HG03571 (cell line): ENCODE data around the gene HSD17B1.
A peak's percentile ranks its signal among the peaks of the same experiment; 100 is the strongest.
"Not testable (repeated sequence)": the region's sequence is repeated elsewhere in the genome, so short reads cannot be mapped to it uniquely, and the experiment has no call there.

Experiments used
- ATAC-seq: cut with Tn5 transposase; IDR thresholded peaks from one replicate; pipeline ENCODE4 v1.9.1; 2021; ENCODE audit not compliant: unreplicated experiment

Gene HSD17B1

GRCh38 chr17:42545755-42546505 is 6.8 kb upstream of the HSD17B1 start:
- not testable (repeated sequence) for ATAC-seq

GRCh38 chr17:42547001-42547461 is 5.7 kb upstream of the HSD17B1 start:
- no peak for ATAC-seq

DNA sequence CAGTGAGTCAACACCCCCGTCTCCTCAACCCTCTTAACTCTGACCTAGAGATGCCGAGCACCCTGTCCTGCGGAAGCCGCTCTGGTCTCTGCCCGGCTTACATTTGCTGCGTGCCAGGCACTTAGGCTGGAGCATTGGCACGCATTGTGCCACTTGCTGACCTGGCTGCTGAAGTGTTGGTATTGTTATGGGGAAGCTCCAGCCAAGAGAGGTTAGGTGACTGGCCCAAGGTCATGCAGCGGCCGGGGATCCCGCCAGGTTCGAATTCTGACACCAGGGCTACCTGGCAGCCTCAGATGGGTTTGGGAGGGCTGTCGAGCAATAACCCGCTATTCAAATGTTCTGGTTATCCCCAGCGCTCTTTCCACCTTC is 5.0 kb upstream of the HSD17B1 start:
- ATAC-seq = no peak

- ATAC-seq = peak; percentile 63
Measured at GRCh38 chr17:42548070-42548837, 4.5 kb upstream of the HSD17B1 start.

DNA sequence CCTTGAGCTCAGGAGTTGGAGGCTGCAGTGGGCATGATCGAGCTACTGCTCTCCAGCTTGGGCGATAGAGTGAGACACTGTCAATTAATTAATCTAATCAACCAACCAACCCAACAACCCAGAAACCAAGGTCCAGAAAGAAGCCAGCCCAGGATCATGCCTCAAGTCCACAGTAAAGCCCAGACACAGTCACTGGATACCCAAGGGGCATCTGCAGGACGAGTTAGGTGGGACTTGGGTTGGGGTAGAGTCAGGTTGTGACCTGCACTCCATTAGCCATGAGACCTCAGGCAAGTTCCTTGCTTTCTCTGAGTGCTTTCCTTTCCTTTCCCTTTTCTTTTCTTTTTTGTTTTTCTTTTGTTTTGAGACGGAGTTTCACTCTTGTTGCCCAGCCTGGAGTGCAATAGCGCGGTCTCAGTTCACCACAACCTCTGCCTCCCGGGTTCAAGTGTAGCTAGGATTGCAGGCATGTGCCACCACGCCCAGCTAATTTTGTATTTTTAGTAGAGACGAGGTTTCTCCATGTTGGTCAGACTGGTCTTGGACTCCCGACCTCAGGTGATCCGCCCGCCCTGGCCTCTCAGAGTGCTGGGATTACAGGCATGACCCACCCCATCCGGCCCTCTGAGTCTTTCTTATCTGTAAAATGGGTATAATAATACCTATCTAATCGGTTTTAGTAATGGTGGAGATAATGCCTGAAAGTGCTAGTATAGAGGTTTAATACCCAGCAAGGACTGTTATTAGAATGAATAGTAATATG is 3.5 kb upstream of the HSD17B1 start:
- ATAC-seq = no peak

GRCh38 chr17:42553161-42553818 is 567 bp downstream of the HSD17B1 start:
- ATAC-seq = no peak

- ATAC-seq = no peak
Measured at GRCh38 chr17:42553866-42554249, 1.1 kb downstream of the HSD17B1 start.

DNA sequence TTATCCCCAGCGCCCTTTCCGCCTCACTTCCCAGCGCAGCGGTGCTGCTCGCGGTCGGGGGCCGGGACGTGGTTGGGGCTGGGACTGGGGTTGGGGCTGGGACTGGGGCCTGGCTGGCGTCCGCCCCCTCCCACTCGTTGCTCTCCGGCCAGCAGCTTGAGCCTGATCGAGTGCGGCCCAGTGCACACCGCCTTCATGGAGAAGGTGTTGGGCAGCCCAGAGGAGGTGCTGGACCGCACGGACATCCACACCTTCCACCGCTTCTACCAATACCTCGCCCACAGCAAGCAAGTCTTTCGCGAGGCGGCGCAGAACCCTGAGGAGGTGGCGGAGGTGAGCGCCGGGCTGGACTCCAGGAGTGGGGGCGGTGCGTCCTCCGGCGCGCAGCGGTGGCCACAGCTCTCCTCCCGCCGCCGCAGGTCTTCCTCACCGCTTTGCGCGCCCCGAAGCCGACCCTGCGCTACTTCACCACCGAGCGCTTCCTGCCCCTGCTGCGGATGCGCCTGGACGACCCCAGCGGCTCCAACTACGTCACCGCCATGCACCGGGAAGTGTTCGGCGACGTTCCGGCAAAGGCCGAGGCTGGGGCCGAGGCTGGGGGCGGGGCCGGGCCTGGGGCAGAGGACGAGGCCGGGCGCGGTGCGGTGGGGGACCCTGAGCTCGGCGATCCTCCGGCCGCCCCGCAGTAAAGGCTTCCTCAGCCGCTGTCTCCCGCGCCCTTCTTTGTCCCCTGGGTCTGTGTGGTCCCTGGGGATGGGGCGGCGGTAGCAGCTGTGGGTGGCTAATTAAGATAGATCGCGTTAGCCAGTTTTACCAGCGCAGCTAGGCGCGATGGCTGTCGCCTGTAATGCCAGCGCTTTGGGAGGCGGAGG is 1.8 kb downstream of the HSD17B1 start:
- peak; percentile 77 for ATAC-seq

DNA sequence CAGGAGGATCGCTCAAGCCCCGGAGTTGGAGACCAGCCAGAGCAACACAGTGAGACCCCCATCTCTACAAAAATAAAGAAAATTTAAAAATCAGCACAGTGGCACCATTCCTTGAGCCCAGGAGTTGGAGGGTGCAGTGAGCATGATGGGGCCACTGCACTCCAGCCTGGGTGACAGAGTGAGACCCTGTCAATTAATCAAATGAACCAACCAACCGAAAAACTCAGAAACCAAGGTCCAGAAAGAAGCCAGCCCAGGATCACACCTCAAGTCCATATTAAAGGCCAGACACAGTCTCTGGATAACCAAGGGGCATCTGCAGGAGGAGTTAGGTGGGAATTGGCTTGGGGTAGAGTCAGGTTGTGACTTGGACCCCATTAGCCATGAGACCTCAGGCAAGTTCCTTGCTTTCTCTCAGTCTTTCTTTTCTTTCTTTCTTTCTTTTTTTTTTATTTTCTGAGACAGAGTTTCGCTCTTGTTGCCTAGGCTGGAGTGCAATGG is 2.4 kb downstream of the HSD17B1 start:
- ATAC-seq = no peak

- ATAC-seq = not testable (repeated sequence)
Measured at GRCh38 chr17:42555961-42556617, 3.4 kb downstream of the HSD17B1 start.

DNA sequence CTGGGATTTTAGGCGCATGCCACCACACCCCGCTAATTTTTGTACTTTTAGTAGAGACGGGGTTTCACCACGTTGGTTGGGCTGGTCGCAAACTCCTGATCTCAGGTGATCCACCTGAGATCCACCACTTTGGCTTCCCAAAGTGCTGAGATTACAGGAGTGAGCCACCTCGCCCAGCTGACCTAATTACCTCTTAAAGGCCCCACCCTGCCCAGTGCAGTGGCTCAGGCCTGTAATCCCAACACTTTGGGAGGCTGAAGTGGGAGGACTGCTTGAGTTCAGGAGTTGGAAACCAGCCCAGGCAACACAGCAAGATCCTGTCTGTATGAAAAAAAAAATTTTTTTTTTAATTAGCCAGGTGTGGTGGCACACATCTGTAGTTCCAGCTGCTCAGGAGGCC is 6.4 kb downstream of the HSD17B1 start:
- no peak for ATAC-seq

- no peak for ATAC-seq
Measured at GRCh38 chr17:42560246-42560645, 7.5 kb downstream of the HSD17B1 start.

DNA sequence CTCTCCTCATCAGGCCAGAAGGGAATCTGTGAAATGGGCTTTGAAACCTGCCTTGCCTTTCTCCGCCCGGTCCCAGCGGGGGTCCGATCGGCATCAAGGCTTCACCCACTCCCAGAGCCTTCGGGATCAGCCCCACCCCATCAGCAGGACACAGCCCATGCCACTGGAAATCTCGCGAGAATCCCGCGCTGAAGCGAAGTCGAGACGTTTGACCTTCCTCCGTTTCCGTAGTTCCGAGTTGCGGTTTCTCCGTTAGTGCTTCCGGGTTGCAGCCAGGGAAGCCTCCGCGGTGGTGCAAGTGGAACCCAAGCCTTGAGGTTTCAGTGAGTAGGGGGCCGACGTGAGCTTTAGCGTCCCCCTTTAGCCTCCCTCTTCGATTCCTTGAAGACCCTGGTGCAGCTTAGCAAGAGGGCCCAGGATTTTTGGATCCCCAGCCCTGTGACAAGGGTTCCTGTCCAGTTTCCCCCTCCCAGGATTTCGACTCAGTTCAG is 9.2 kb downstream of the HSD17B1 start, which contains the start of gene COASY:
TSS of gene COASY (plus strand) at position 252 of the 491 bp plus-strand sequence. CDS start 475 bp downstream, outside the sequence.
- ATAC-seq = no peak

DNA sequence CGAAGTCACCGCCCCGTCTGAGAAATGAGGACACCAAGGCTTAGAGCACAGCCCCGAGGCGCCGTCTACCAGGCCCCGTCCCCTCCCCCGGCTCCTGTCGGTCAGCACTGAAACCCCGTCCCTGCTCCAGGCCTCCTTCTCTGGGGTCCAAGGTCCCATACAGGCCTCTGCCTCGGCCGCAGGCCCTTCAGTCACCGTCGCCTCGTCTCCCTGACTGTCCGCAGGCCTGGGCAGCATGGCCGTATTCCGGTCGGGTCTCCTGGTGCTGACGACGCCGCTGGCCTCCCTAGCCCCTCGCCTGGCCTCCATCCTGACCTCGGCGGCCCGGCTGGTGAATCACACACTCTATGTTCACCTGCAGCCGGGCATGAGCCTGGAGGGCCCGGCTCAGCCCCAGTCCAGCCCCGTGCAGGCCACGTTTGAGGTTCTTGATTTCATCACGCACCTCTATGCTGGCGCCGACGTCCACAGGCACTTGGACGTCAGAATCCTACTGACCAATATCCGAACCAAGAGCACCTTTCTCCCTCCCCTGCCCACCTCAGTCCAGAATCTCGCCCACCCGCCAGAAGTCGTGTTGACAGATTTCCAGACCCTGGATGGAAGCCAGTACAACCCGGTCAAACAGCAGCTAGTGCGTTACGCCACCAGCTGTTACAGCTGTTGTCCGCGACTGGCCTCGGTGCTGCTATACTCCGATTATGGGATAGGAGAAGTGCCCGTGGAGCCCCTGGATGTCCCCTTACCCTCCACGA is 9.8 kb downstream of the HSD17B1 start:
- ATAC-seq = no peak

GRCh38 chr17:42563143-42563509 is 10.4 kb downstream of the HSD17B1 start:
- no peak for ATAC-seq

- ATAC-seq = no peak
Measured at GRCh38 chr17:42563543-42563942, 10.8 kb downstream of the HSD17B1 start.

DNA sequence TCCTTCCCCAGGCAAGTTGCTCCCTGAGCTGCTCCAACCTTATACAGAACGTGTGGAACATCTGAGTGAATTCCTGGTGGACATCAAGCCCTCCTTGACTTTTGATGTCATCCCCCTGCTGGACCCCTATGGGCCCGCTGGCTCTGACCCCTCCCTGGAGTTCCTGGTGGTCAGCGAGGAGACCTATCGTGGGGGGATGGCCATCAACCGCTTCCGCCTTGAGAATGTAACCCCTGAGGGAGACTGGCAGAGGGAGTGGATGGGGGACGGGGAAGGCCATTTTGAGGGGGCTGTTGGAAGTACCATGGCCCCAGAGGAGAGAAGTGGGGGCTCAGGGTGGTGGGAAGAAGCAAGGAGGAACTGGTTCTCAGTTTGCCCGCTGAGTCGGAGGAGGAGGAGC is 11.2 kb downstream of the HSD17B1 start:
- ATAC-seq = no peak

DNA sequence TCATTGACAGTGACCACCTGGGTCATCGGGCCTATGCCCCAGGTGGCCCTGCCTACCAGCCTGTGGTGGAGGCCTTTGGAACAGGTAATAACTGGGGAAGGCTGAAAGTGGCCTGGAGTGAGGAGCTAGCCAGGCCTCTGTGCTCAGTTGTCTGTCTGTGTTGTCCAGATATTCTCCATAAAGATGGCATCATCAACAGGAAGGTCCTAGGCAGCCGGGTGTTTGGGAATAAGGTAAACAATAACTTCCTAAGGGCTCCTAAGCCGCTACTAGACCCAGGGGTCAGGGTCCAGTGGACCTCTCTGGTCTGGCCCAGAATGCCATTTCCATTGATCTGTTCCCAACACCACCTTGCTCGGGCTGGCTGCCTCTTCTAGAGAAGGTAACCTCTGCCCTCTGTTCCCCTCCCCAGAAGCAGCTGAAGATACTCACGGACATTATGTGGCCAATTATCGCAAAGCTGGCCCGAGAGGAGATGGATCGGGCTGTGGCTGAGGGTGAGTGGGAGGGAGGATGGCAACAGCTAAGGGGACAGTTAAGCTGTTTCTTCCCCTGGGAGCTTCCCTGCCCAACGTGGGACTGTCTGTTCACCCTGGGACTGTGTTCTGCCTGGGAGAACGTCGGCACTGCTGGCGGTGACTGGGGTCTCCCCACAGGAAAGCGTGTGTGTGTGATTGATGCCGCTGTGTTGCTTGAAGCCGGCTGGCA is 12.2 kb downstream of the HSD17B1 start:
- ATAC-seq = no peak
